ENCODE measurements around the gene LIF. TPM values are rescaled to one million over a fixed set of nuclear protein-coding genes. Genes with fewer than 3 reads are reported as not detected.
A peak's percentile ranks its signal among the peaks of the same experiment; 100 is the strongest.

Gene LIF
- total RNA-seq, 1 donor from 2014 or later = 0.23 TPM

- no peak overlapping the region for H3K4me3 Mint-ChIP-seq (ENCODE audit: unreplicated experiment)
- no peak for DNase-seq (ENCODE audit: low spot score)
- H3K4me1 Mint-ChIP-seq (ENCODE audit: unreplicated experiment) = no peaks in the 10 kb centered on the region
- H3K9me3 Mint-ChIP-seq (ENCODE audit: unreplicated experiment) = no peaks in the 10 kb centered on the region
- H3K27ac Mint-ChIP-seq (ENCODE audit: unreplicated experiment) = no peak overlapping the region
- TF ChIP-seq CTCF (IDR thresholded peaks at IDR 0.05; ENCODE audit: unreplicated experiment) = no peak
- no peaks in the 10 kb centered on the region for H3K36me3 Mint-ChIP-seq (ENCODE audit: low read depth, unreplicated experiment)
- peaks cover 7% of the 10 kb centered on the region for H3K27me3 Mint-ChIP-seq (ENCODE audit: unreplicated experiment)
These were observed 17.3 kb upstream of the LIF start for GRCh38 chr22:30263883-30264282.

GRCh38 chr22:30262917-30263741 is 16.6 kb upstream of the LIF start:
- peaks cover 7% of the 10 kb centered on the region for H3K27me3 Mint-ChIP-seq (ENCODE audit: unreplicated experiment)
- no peak overlapping the region for H3K4me3 Mint-ChIP-seq (ENCODE audit: unreplicated experiment)
- peak; percentile 89 for DNase-seq (ENCODE audit: low spot score)
- no peaks in the 10 kb centered on the region for H3K9me3 Mint-ChIP-seq (ENCODE audit: unreplicated experiment)
- H3K36me3 Mint-ChIP-seq (ENCODE audit: low read depth, unreplicated experiment) = no peaks in the 10 kb centered on the region
- TF ChIP-seq CTCF (IDR thresholded peaks at IDR 0.05; ENCODE audit: unreplicated experiment) = peak; percentile 100
- H3K4me1 Mint-ChIP-seq (ENCODE audit: unreplicated experiment) = no peaks in the 10 kb centered on the region
- H3K27ac Mint-ChIP-seq (ENCODE audit: unreplicated experiment) = no peak overlapping the region

GRCh38 chr22:30262112-30262511 is 15.6 kb upstream of the LIF start:
- DNase-seq (ENCODE audit: low spot score) = no peak
- Mint-ChIP-seq H3K9me3 (ENCODE audit: unreplicated experiment) (no peaks in the 10 kb centered on the region), H3K27me3 (ENCODE audit: unreplicated experiment) (peaks cover 7% of the 10 kb centered on the region), H3K4me3 (ENCODE audit: unreplicated experiment) (no peak overlapping the region), H3K36me3 (ENCODE audit: low read depth, unreplicated experiment) (no peaks in the 10 kb centered on the region), H3K4me1 (ENCODE audit: unreplicated experiment) (no peaks in the 10 kb centered on the region), H3K27ac (ENCODE audit: unreplicated experiment) (no peak overlapping the region)
- no peak for TF ChIP-seq CTCF (IDR thresholded peaks at IDR 0.05; ENCODE audit: unreplicated experiment)

DNA sequence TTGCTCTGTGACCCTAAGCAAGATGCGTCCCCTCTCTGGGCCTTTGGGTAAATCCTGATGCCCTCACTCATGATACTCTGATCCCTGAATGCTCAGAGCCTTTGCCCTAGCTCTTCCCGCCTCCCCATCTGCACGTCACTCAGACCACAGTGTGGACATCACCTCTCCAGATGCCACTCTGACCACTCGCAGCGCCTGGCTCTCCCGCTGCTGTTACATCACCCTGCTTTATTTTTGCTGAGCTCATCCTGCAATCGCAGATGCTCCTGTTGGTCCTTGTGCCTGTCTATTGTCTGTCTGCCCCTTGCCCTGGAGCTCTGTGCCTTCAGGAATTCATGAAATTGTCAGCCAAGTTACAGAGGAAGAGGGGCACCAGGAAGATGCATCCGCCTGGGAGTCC is 14.6 kb upstream of the LIF start:
- no peak for DNase-seq (ENCODE audit: low spot score)
- Mint-ChIP-seq H3K36me3 (ENCODE audit: low read depth, unreplicated experiment) (no peaks in the 10 kb centered on the region), H3K9me3 (ENCODE audit: unreplicated experiment) (no peaks in the 10 kb centered on the region), H3K27me3 (ENCODE audit: unreplicated experiment) (peaks cover 9% of the 10 kb centered on the region), H3K4me1 (ENCODE audit: unreplicated experiment) (no peaks in the 10 kb centered on the region), H3K4me3 (ENCODE audit: unreplicated experiment) (no peak overlapping the region), H3K27ac (ENCODE audit: unreplicated experiment) (peak overlapping the region; percentile 2)
- TF ChIP-seq CTCF (IDR thresholded peaks at IDR 0.05; ENCODE audit: unreplicated experiment) = no peak

- TF ChIP-seq CTCF (IDR thresholded peaks at IDR 0.05; ENCODE audit: unreplicated experiment) = no peak
- Mint-ChIP-seq H3K27ac (ENCODE audit: unreplicated experiment) (no peak overlapping the region), H3K27me3 (ENCODE audit: unreplicated experiment) (peaks cover 8% of the 10 kb centered on the region), H3K9me3 (ENCODE audit: unreplicated experiment) (no peaks in the 10 kb centered on the region), H3K36me3 (ENCODE audit: low read depth, unreplicated experiment) (no peaks in the 10 kb centered on the region), H3K4me1 (ENCODE audit: unreplicated experiment) (no peaks in the 10 kb centered on the region), H3K4me3 (ENCODE audit: unreplicated experiment) (no peak overlapping the region)
- no peak for DNase-seq (ENCODE audit: low spot score)
These were observed 14.1 kb upstream of the LIF start for GRCh38 chr22:30260682-30261081.
